Neural cell (in vitro differentiated cells): ENCODE results near the gene CLEC16A. TPM values are rescaled to one million over a fixed set of nuclear protein-coding genes. Genes with fewer than 3 reads are reported as not detected.
"Not testable (repeated sequence)": the region's sequence is repeated elsewhere in the genome, so short reads cannot be mapped to it uniquely, and the experiment has no call there.

Experiments used
- H2AFZ ChIP-seq: fragments of 200-600, 300-800 bp; sonication (generic), shearing (Covaris generic); 2 replicates; pipeline ENCODE4 v1.6.0; 2014; ENCODE audit warnings: low read depth, mild to moderate bottlenecking, antibody characterized with exemption, low read length, moderate library complexity
- H3F3A ChIP-seq: fragments of 200-600 bp; shearing (Covaris generic); 2 replicates; pipeline ENCODE4 v1.6.1; 2016; ENCODE audit warnings: mild to moderate bottlenecking, moderate library complexity, mixed read lengths, antibody characterized with exemption, low read length; ENCODE audit not compliant: insufficient read depth, poor library complexity, severe bottlenecking
- H3K27ac ChIP-seq: fragments of 200-600, 300-800 bp; sonication (generic), shearing (Covaris generic); 2 replicates; pipeline ENCODE4 v1.5.1; 2014; ENCODE audit warnings: mild to moderate bottlenecking, low read length, moderate library complexity
- H3K27me3 ChIP-seq: fragments of 300-800, 200-600 bp; sonication (generic), shearing (Covaris generic); 2 replicates; pipeline ENCODE4 v1.6.0; 2014; ENCODE audit warnings: mild to moderate bottlenecking, low read depth, low read length, moderate library complexity; ENCODE audit not compliant: insufficient read depth
- H3K36me3 ChIP-seq: fragments of 300-800, 200-600 bp; sonication (generic), shearing (Covaris generic); 2 replicates; pipeline ENCODE4 v1.5.1; 2014; ENCODE audit warnings: mild to moderate bottlenecking, antibody characterized with exemption, low read length, moderate library complexity; ENCODE audit not compliant: insufficient read depth
- H3K4me2 ChIP-seq: fragments of 300-800, 200-600 bp; sonication (generic), shearing (Covaris generic); 2 replicates; pipeline ENCODE4 v1.6.0; 2014; ENCODE audit warnings: mild to moderate bottlenecking, low read length
- H3K4me3 ChIP-seq: fragments of 300-800, 200-600 bp; sonication (generic), shearing (Covaris generic); 2 replicates; pipeline ENCODE4 v1.5.1; 2014; ENCODE audit warnings: mild to moderate bottlenecking, low read length, moderate library complexity
- H3K79me2 ChIP-seq: fragments of 200-600 bp; shearing (Covaris generic); replicated peaks from 2 replicates; pipeline ENCODE4 v1.6.0; 2014; ENCODE audit warnings: mild to moderate bottlenecking, low read length, moderate library complexity; ENCODE audit not compliant: insufficient read depth
- H3K9ac ChIP-seq: fragments of 300-800, 200-600 bp; sonication (generic), shearing (Covaris generic); 2 replicates; pipeline ENCODE4 v1.6.1; 2016; ENCODE audit warnings: mild to moderate bottlenecking, low read length, mixed read lengths
- H3K9me2 ChIP-seq: fragments of 200-600 bp; shearing (Covaris generic); 2 replicates; pipeline ENCODE4 v1.6.1; 2016; ENCODE audit warnings: mild to moderate bottlenecking, low read length, mixed read lengths; ENCODE audit not compliant: insufficient read depth
- H3K9me3 ChIP-seq: fragments of 200-600, 300-800 bp; sonication (generic), shearing (Covaris generic); 2 replicates; pipeline ENCODE4 v1.6.1; 2016; ENCODE audit warnings: mild to moderate bottlenecking, mixed run types, low read length, moderate library complexity, mixed read lengths
- H4K20me1 ChIP-seq: fragments of 200-600 bp; shearing (Covaris generic); 2 replicates; pipeline ENCODE4 v1.6.1; 2016; ENCODE audit warnings: mild to moderate bottlenecking, mixed run types; ENCODE audit not compliant: insufficient read depth
- EP300 ChIP-seq: fragments of 450-650 bp; conservative IDR thresholded peaks from 2 replicates; pipeline ENCODE4 v1.6.1; 2014; ENCODE audit warnings: antibody characterized with exemption, mild to moderate bottlenecking, moderate library complexity; ENCODE audit not compliant: poor library complexity, severe bottlenecking
- EZH2 ChIP-seq: fragments of 200-600, 300-800 bp; shearing (Covaris generic), sonication (generic); IDR thresholded peaks from 2 replicates; pipeline ENCODE4 v1.6.1; 2014; ENCODE audit warnings: antibody characterized with exemption, low read length, borderline replicate concordance, mild to moderate bottlenecking; ENCODE audit not compliant: insufficient read depth, poor library complexity, severe bottlenecking
- MXI1 ChIP-seq: fragments of 450-650 bp; conservative IDR thresholded peaks from 2 replicates; pipeline ENCODE4 v1.6.1; 2014; ENCODE audit warnings: antibody characterized with exemption, mild to moderate bottlenecking; ENCODE audit not compliant: poor library complexity, severe bottlenecking
- POLR2AphosphoS5 ChIP-seq: IDR thresholded peaks from 2 replicates; pipeline ENCODE4 v1.6.1; 2012
- RAD21 ChIP-seq: fragments of 450-650 bp; conservative IDR thresholded peaks from 2 replicates; pipeline ENCODE4 v1.6.1; 2014; ENCODE audit warnings: antibody characterized with exemption, mild to moderate bottlenecking, moderate library complexity
- SMC3 ChIP-seq: fragments of 450-650 bp; conservative IDR thresholded peaks from 2 replicates; pipeline ENCODE4 v1.6.1; 2014; ENCODE audit warnings: antibody characterized with exemption, mild to moderate bottlenecking, moderate library complexity; ENCODE audit not compliant: poor library complexity
- TAF1 ChIP-seq: IDR thresholded peaks from 2 replicates; pipeline ENCODE4 v1.6.1; 2012; ENCODE audit warnings: low read depth
- polyA plus RNA-seq: library from polyadenylated mRNA; depleted of rRNA; stranded (reverse); fragments of >200 nt; gene quantifications from 2 replicates; pipeline ENCODE4 v1.2.3, GENCODE V29; 2014
- TF ChIP-seq, protein P1 (sequence below): fragments of 450-650 bp; IDR thresholded peaks from 2 replicates; pipeline ENCODE4 v1.5.1; 2014; ENCODE audit warnings: antibody characterized with exemption, mild to moderate bottlenecking, moderate library complexity; ENCODE audit not compliant: poor library complexity, severe bottlenecking
- TF ChIP-seq, protein P2 (sequence below): IDR thresholded peaks from 2 replicates; pipeline ENCODE4 v1.6.1; 2012; ENCODE audit warnings: borderline replicate concordance

The CLEC16A gene
- polyA plus RNA-seq, 1 donor from 2014 or later = 11.1 TPM

DNA sequence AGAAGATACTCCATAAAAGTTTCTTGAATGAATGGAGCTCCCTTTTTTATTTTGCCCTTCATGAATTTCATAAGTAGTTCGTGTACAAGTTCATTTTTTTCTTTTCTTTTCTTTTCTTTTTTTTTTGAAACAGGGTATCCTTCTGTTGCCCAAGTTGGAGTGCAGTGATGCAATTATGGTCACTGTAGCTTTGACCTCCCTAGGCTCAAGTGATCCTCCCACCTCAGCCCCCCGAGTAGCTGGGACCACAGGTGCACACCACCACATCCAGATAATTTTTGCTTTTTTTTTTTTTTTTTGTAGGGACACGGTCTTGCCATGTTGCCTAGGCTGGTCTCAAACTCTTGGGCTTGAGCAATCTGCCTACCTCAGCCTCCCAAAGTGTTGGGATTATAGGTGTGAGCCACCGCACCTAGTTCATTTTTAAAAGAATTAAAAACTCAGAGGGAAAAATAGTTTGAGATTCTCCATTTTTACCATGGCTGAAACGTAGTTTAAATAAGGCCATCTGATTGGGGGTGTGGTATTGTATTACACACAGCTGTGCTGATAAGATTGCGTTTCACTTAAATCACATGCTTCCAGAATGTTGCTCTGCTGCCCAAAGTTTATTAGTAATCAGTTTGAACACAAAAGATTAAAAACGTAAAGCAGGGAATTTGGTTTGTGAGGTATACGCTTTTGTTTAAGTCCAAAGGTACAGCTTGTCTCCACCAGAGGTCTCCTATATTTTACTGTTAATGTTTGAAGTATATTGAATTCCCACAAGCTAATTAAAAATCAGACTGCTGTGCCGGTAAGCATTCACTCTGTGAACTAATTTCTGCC, 157.5 kb downstream of the CLEC16A start:
- Histone ChIP-seq H3K27ac (no peak overlapping the region), H3K79me2 (no peaks in the 10 kb centered on the region), H3K27me3 (no peaks in the 10 kb centered on the region), H3K4me2 (no peak overlapping the region), H3K9me2 (no peaks in the 10 kb centered on the region), H3K4me3 (no peak overlapping the region), H4K20me1 (no peaks in the 10 kb centered on the region), H3K9ac (no peak overlapping the region), H2AFZ (no peak overlapping the region), H3K9me3 (no peaks in the 10 kb centered on the region), H3F3A (no peaks in the 10 kb centered on the region), H3K36me3 (no peaks in the 10 kb centered on the region)
- TF ChIP-seq, protein P1, sequence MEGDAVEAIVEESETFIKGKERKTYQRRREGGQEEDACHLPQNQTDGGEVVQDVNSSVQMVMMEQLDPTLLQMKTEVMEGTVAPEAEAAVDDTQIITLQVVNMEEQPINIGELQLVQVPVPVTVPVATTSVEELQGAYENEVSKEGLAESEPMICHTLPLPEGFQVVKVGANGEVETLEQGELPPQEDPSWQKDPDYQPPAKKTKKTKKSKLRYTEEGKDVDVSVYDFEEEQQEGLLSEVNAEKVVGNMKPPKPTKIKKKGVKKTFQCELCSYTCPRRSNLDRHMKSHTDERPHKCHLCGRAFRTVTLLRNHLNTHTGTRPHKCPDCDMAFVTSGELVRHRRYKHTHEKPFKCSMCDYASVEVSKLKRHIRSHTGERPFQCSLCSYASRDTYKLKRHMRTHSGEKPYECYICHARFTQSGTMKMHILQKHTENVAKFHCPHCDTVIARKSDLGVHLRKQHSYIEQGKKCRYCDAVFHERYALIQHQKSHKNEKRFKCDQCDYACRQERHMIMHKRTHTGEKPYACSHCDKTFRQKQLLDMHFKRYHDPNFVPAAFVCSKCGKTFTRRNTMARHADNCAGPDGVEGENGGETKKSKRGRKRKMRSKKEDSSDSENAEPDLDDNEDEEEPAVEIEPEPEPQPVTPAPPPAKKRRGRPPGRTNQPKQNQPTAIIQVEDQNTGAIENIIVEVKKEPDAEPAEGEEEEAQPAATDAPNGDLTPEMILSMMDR = no peak
- TF ChIP-seq MXI1 (no peak), EP300 (no peak), EZH2 (no peak), TAF1 (no peak), POLR2AphosphoS5 (no peak)
- TF ChIP-seq, protein P2, sequence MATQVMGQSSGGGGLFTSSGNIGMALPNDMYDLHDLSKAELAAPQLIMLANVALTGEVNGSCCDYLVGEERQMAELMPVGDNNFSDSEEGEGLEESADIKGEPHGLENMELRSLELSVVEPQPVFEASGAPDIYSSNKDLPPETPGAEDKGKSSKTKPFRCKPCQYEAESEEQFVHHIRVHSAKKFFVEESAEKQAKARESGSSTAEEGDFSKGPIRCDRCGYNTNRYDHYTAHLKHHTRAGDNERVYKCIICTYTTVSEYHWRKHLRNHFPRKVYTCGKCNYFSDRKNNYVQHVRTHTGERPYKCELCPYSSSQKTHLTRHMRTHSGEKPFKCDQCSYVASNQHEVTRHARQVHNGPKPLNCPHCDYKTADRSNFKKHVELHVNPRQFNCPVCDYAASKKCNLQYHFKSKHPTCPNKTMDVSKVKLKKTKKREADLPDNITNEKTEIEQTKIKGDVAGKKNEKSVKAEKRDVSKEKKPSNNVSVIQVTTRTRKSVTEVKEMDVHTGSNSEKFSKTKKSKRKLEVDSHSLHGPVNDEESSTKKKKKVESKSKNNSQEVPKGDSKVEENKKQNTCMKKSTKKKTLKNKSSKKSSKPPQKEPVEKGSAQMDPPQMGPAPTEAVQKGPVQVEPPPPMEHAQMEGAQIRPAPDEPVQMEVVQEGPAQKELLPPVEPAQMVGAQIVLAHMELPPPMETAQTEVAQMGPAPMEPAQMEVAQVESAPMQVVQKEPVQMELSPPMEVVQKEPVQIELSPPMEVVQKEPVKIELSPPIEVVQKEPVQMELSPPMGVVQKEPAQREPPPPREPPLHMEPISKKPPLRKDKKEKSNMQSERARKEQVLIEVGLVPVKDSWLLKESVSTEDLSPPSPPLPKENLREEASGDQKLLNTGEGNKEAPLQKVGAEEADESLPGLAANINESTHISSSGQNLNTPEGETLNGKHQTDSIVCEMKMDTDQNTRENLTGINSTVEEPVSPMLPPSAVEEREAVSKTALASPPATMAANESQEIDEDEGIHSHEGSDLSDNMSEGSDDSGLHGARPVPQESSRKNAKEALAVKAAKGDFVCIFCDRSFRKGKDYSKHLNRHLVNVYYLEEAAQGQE = no peak

GRCh38 chr16:11102523-11102898, 158.1 kb downstream of the CLEC16A start:
- Histone ChIP-seq H3K79me2 (no peaks in the 10 kb centered on the region), H4K20me1 (no peaks in the 10 kb centered on the region), H3K27me3 (no peaks in the 10 kb centered on the region), H3K4me3 (no peak overlapping the region), H3F3A (no peaks in the 10 kb centered on the region), H3K9me3 (no peaks in the 10 kb centered on the region), H3K9me2 (no peaks in the 10 kb centered on the region), H3K9ac (no peak overlapping the region), H2AFZ (no peak overlapping the region), H3K27ac (no peak overlapping the region), H3K36me3 (no peaks in the 10 kb centered on the region), H3K4me2 (no peak overlapping the region)
- TF ChIP-seq MXI1 = no peak
- no peak for TF ChIP-seq EZH2
- TF ChIP-seq SMC3 = no peak
- TF ChIP-seq, protein P1 = no peak
- no peak for TF ChIP-seq RAD21
- TF ChIP-seq POLR2AphosphoS5 = no peak
- TF ChIP-seq, protein P2 = no peak
- no peak for TF ChIP-seq TAF1
- TF ChIP-seq EP300 = no peak

- H3K79me2 ChIP-seq, H3K9me3 ChIP-seq, H3K4me2 ChIP-seq, H3K27me3 ChIP-seq, H3K36me3 ChIP-seq, H3K9me2 ChIP-seq, H3K4me3 ChIP-seq, H4K20me1 ChIP-seq, H2AFZ ChIP-seq, H3F3A ChIP-seq, H3K9ac ChIP-seq, H3K27ac ChIP-seq: not testable (repeated sequence)
Observed at GRCh38 chr16:11103301-11103700, 158.9 kb downstream of the CLEC16A start.
